Heart right ventricle (tissue), 16 donors: ENCODE results near the gene SFN. TPM values are rescaled to one million over a fixed set of nuclear protein-coding genes. Genes with fewer than 3 reads are reported as not detected.

Experiments
- ATAC-seq, 8 donors: fragments of 200-7000 bp; cut with Tn5 transposase; one replicate each; pipeline ENCODE4 v1.9.1; 2020; ENCODE audit warnings: mild to moderate bottlenecking in 8 of 8, moderate library complexity in 8 of 8, moderate number of reproducible peaks in 1 of 8
- DNase-seq, 2 donors: peaks; one replicate each; pipeline ENCODE4 v3.0.0-alpha.2; 2020
- H3K27ac ChIP-seq, 10 donors: fragments of 200-600 bp; sonication (generic) in 2 of 10; one replicate each; pipeline versions ENCODE4 v1.5.0 to v1.8.0; 2020 to 2022; ENCODE audit warnings: mild to moderate bottlenecking in 3 of 10
- H3K27me3 ChIP-seq, 7 donors: fragments of 200-600 bp; one replicate each; pipeline ENCODE4 v1.8.0; 2021 to 2022; ENCODE audit warnings: mild to moderate bottlenecking in 2 of 7
- H3K36me3 ChIP-seq, 9 donors: fragments of 200-600 bp; sonication (generic) in 1 of 9; one replicate each; pipeline versions ENCODE4 v1.5.0 to v1.8.0; 2020 to 2022; ENCODE audit warnings: mild to moderate bottlenecking in 2 of 9
- H3K4me1 ChIP-seq, 9 donors: fragments of 200-600 bp; sonication (generic) in 1 of 9; one replicate each; pipeline versions ENCODE4 v1.5.0 to v1.8.0; 2020 to 2022; ENCODE audit warnings: mild to moderate bottlenecking in 4 of 9
- H3K4me3 ChIP-seq, 10 donors: fragments of 200-600 bp; sonication (generic) in 2 of 10; one replicate each; pipeline versions ENCODE4 v1.5.0 to v1.8.0; 2020 to 2022; ENCODE audit warnings: mild to moderate bottlenecking in 7 of 10, moderate library complexity in 2 of 10
- H3K9me3 ChIP-seq, 11 donors: fragments of 200-600 bp in 10 of 11; sonication (generic) in 2 of 11; one replicate each; pipeline versions ENCODE4 v1.5.0 to v1.8.0; 2013 to 2022; ENCODE audit warnings: mild to moderate bottlenecking in 2 of 11, control low read depth in 1 of 11, moderate library complexity in 1 of 11
- WGBS, 2 donors: extraction: QIAGEN DNeasy Blood & Tissue Kit; methylation state at CpG; one replicate each; pipeline ENCODE4 v1.1.7; 2013; ENCODE audit warnings: inconsistent platforms in 1 of 2; 5-methylcytosine and 5-hydroxymethylcytosine counted together
- intact Hi-C, 10 donors: fragments of 100-400 bp; cut with DNase I; formaldehyde crosslinking; loops; one replicate each; pipeline versions ENCODE4 v1.11.1 to v1.14.2; 2022
- polyA plus RNA-seq, 2 donors: library from polyadenylated mRNA; stranded (reverse); fragments of 200-250 nt; gene quantifications; one replicate each; pipeline ENCODE4 v1.2.3, GENCODE V29; 2013
- total RNA-seq, 10 donors: library from RNA; stranded (reverse); fragmentation: NEBNext Ultra II Directional in 3 of 10; extraction: Animal tissue kit (Norgen Biotek cat#: 25700) in 3 of 10; gene quantifications; one replicate each; pipeline versions ENCODE4 v1.2.1 to v1.2.4, GENCODE V29; 2021 to 2023
- TF ChIP-seq, protein P1 (sequence below), 9 donors: fragments of 200-600 bp; sonication (generic) in 2 of 9; IDR thresholded peaks; one replicate each; pipeline versions ENCODE4 v1.5.0 to v1.8.0; 2021 to 2022; ENCODE audit warnings: antibody characterized with exemption in 9 of 9, mild to moderate bottlenecking in 5 of 9, moderate library complexity in 1 of 9
- donor health status: Arrhythmogenic right ventricular cardiomyopathy.
- donor health status: ischemic (EF 13 %, LVEDD 7.1; RV severe dilation, severe dysfunction).
- donor health status: healthy with polysubstance abuse.
- donor health status: DM: no; HTN: yes; CAD: no.
- donor health status: DM: no; HTN: no; CAD: no.
- donor health status: ischemic (EF 25% LVEDD 6.9; RV normal size, moderate dysfunction).
- donor health status: ischemic (EF 25% LVEDD 5.7; RV mildly dilated, moderate dysfunction).
- donor health status: healthy.
- donor health status: DM: yes; HTN: yes; CAD: no.
- donor health status: Ischemic cardiomyopathy.
- donor health status: ischemic (EF 35%, LVEDD 5.7; RV mildly dilated, moderate dysfunction).
- donor health status: nonischemic (EF 11% LVEDD 7.7; RV severe dilation, severe dysfunction).
- donor health status: DM: yes; HTN: yes; CAD: no.
- donor health status: PGD.
- donor health status: ischemic (EF 29% LVEDD 5.4; RV normal size, mild dysfunction).
- donor health status: nonischemic (EF 23%, LVEDD 6.1; RV moderate dilation, normal function).

The SFN gene
- total and polyA plus RNA-seq, 12 donors = 0.19 to 0.42 TPM; not detected in 10

DNA sequence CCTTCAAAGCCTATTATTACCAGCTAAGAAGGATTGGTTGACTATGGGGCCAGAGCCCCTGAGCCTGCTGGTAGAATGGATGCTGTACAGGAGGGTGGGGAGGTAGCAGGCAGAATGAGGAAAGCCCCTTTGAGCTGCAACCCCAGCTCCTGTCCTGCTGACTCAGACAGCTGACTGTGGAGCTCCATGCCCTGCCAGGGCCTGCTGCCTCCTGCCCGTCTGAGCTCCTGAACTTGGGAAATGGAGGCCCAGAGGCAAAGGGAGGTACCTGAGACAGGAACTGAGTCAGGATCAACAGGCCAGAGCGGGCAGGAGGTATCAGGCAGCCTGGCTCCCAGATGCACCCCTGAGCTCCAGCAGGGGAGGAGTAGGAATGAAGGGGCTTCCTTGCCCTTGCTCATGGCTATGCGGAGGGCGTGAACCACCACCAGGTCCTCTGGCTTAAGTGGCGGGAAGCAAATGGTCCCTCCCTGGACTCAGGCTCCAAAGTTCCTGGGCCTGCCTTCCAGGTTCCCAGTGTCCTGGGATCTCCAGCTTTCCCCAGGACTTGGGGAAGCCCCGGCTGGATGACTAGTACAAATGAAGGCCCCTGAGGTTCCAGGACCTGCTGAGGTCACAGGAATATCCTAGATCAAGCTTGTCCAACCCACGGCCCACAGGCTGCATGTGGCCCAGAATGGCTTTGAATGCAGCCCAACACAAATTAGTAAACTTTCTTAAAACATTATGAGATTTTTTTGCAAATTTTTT lies 3.9 kb upstream of the SFN start:
- TF ChIP-seq, protein P1, sequence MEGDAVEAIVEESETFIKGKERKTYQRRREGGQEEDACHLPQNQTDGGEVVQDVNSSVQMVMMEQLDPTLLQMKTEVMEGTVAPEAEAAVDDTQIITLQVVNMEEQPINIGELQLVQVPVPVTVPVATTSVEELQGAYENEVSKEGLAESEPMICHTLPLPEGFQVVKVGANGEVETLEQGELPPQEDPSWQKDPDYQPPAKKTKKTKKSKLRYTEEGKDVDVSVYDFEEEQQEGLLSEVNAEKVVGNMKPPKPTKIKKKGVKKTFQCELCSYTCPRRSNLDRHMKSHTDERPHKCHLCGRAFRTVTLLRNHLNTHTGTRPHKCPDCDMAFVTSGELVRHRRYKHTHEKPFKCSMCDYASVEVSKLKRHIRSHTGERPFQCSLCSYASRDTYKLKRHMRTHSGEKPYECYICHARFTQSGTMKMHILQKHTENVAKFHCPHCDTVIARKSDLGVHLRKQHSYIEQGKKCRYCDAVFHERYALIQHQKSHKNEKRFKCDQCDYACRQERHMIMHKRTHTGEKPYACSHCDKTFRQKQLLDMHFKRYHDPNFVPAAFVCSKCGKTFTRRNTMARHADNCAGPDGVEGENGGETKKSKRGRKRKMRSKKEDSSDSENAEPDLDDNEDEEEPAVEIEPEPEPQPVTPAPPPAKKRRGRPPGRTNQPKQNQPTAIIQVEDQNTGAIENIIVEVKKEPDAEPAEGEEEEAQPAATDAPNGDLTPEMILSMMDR (IDR thresholded peaks at IDR 0.05) = no peak
- H3K36me3 ChIP-seq = peaks cover 0 to 43% (median 10%) of the 10 kb centered on the region in 9 donors
- 92 to 95% methylated on average over 7 of the region's 7 CpGs for WGBS, 2 donors
- no peak overlapping the region for H3K27ac ChIP-seq
- no peaks in the 10 kb centered on the region for H3K27me3 ChIP-seq
- H3K9me3 ChIP-seq = no peaks in the 10 kb centered on the region
- H3K4me3 ChIP-seq = no peak overlapping the region
- intact Hi-C loops = no loop called here
- DNase-seq (no peak), ATAC-seq (no peak)
- peaks cover 0 to 8% (median 5%) of the 10 kb centered on the region in 9 donors for H3K4me1 ChIP-seq

DNA sequence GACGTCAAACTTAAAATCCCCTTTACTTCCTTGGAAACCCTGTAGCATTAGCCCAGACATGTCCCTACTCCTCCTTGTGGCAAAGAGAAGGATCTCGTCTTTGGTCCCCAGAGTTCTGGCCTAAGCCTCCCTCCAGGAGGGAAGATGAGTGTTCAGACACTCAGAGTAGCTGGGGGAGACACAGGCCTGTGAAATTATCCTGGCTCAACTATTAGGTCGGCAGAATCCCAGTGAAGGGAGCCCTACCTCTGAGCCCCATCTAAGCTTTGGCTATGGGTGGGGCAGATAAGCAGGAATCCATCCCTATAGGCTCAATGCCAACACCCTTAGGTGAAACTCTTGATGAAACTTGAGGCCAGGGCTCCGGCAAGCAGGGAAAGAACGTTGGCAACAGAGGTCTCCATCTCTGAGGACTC lies 1.7 kb upstream of the SFN start:
- TF ChIP-seq, protein P1 (IDR thresholded peaks at IDR 0.05) = no peak
- 76 to 77% methylated on average over 5 of the region's 5 CpGs for WGBS, 2 donors
- Histone ChIP-seq H3K4me1 (peaks cover 0 to 22% (median 15%) of the 10 kb centered on the region in 9 donors), H3K27me3 (no peaks in the 10 kb centered on the region), H3K36me3 (peaks cover 0 to 21% (median 0%) of the 10 kb centered on the region in 9 donors), H3K4me3 (no peak overlapping the region), H3K9me3 (no peaks in the 10 kb centered on the region), H3K27ac (no peak overlapping the region)
- no peak for ATAC-seq
- intact Hi-C loops = no loop called here
- no peak for DNase-seq

DNA sequence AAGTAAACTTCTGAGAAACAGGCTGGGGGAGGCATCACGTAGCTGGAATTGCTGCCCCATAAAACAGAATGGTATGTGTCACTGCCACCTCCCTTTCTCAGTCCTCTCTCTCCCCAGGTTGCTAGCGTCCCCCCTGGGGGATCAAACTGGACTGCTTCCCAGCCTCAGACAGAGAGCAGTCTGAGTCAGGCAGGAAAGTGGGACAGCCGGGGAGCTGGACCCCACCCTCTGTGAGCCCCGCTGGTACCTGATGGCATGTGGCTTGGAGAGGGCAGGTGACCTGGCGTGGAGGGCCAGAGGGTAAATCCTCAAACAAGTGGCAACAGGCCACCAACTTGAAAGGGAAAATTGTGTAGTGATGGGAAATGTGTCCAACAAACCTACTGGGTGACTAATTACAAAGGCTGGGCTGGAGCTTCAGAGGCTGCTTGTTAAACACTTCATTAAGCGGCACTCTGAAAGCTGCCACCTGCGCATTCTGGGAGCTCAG lies 1.0 kb upstream of the SFN start:
- Histone ChIP-seq H3K27me3 (no peaks in the 10 kb centered on the region), H3K36me3 (peaks cover 0 to 15% (median 0%) of the 10 kb centered on the region in 9 donors), H3K4me1 (peaks cover 0 to 22% (median 15%) of the 10 kb centered on the region in 9 donors), H3K4me3 (no peak overlapping the region), H3K9me3 (no peaks in the 10 kb centered on the region), H3K27ac (no peak overlapping the region)
- intact Hi-C loops = no loop called here
- DNase-seq = no peak
- WGBS, 2 donors = 82 to 87% methylated on average over 7 of the region's 7 CpGs
- TF ChIP-seq, protein P1 (IDR thresholded peaks at IDR 0.05) = no peak
- ATAC-seq = no peak

DNA sequence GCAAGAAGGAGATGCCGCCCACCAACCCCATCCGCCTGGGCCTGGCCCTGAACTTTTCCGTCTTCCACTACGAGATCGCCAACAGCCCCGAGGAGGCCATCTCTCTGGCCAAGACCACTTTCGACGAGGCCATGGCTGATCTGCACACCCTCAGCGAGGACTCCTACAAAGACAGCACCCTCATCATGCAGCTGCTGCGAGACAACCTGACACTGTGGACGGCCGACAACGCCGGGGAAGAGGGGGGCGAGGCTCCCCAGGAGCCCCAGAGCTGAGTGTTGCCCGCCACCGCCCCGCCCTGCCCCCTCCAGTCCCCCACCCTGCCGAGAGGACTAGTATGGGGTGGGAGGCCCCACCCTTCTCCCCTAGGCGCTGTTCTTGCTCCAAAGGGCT lies 732 bp downstream of the SFN start:
- 64 to 73% methylated on average over 20 of the region's 20 CpGs for WGBS, 2 donors
- ATAC-seq = no peak

More for the DNA sequence above, 732 bp downstream of the SFN start:
- H3K9me3 ChIP-seq = no peaks in the 10 kb centered on the region
- intact Hi-C loops = loop anchor here in 1 of 10 donors (2.0 kb wide), 1 partner anchor 63 kb away; no protein-coding TSS in a partner anchor
- no peak overlapping the region for H3K27ac ChIP-seq
- TF ChIP-seq, protein P1 (IDR thresholded peaks at IDR 0.05) = no peak
- H3K27me3 ChIP-seq = no peaks in the 10 kb centered on the region
- no peak for DNase-seq
- no peaks in the 10 kb centered on the region for H3K36me3 ChIP-seq
- H3K4me3 ChIP-seq = peak overlapping the region in 5 of 10 donors; percentile 62 to 78 (median 73)
- peaks cover 0 to 22% (median 15%) of the 10 kb centered on the region in 9 donors for H3K4me1 ChIP-seq
